Measurements from ENCODE around the gene RNF145. TPM values are rescaled to one million over a fixed set of nuclear protein-coding genes. Genes with fewer than 3 reads are reported as not detected.

RNF145 gene
- total and polyA plus RNA-seq, 10 of the 15 experiments (the other 5 are each of a cell fraction or from before 2014, with no cell fraction given): 9.7 to 58.1 (median 38.2) TPM

DNA sequence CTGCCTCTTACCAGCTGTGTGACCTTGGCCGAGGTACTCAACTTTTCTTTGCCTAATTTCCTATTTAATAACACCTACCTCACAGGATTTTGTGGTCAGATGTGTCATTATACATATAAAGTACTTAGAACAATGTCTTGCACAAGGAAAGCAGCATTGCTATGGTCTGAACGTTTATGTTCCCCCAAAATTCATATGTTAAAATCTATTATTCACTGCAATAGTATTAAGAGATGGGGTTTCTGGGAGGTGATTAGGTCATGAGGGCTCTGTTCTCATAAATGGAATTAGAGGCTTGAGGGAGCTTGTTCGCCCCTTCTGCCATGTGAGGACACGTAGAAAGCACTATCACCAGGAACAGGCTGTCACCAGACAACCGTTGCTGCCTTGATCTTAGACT, 10.9 kb upstream of the RNF145 start (continued):
- TF ChIP-seq, protein P1, sequence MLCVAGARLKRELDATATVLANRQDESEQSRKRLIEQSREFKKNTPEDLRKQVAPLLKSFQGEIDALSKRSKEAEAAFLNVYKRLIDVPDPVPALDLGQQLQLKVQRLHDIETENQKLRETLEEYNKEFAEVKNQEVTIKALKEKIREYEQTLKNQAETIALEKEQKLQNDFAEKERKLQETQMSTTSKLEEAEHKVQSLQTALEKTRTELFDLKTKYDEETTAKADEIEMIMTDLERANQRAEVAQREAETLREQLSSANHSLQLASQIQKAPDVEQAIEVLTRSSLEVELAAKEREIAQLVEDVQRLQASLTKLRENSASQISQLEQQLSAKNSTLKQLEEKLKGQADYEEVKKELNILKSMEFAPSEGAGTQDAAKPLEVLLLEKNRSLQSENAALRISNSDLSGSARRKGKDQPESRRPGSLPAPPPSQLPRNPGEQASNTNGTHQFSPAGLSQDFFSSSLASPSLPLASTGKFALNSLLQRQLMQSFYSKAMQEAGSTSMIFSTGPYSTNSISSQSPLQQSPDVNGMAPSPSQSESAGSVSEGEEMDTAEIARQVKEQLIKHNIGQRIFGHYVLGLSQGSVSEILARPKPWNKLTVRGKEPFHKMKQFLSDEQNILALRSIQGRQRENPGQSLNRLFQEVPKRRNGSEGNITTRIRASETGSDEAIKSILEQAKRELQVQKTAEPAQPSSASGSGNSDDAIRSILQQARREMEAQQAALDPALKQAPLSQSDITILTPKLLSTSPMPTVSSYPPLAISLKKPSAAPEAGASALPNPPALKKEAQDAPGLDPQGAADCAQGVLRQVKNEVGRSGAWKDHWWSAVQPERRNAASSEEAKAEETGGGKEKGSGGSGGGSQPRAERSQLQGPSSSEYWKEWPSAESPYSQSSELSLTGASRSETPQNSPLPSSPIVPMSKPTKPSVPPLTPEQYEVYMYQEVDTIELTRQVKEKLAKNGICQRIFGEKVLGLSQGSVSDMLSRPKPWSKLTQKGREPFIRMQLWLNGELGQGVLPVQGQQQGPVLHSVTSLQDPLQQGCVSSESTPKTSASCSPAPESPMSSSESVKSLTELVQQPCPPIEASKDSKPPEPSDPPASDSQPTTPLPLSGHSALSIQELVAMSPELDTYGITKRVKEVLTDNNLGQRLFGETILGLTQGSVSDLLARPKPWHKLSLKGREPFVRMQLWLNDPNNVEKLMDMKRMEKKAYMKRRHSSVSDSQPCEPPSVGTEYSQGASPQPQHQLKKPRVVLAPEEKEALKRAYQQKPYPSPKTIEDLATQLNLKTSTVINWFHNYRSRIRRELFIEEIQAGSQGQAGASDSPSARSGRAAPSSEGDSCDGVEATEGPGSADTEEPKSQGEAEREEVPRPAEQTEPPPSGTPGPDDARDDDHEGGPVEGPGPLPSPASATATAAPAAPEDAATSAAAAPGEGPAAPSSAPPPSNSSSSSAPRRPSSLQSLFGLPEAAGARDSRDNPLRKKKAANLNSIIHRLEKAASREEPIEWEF (IDR thresholded peaks at IDR 0.05; ENCODE audit: insufficient replicate concordance, low read depth, low read length): no peak
- TF ChIP-seq SIX5 (IDR thresholded peaks at IDR 0.05; ENCODE audit: low read depth, low read length, severe bottlenecking) (no peak), MEF2B (IDR thresholded peaks at IDR 0.05; ENCODE audit: partially characterized antibody, poor library complexity, severe bottlenecking) (no peak), STAT1 (conservative IDR thresholded peaks at IDR 0.05) (no peak), EZH2 (IDR thresholded peaks at IDR 0.05; ENCODE audit: borderline replicate concordance, control insufficient read depth, low read depth, low read length) (no peak)
- TF ChIP-seq, protein P2, sequence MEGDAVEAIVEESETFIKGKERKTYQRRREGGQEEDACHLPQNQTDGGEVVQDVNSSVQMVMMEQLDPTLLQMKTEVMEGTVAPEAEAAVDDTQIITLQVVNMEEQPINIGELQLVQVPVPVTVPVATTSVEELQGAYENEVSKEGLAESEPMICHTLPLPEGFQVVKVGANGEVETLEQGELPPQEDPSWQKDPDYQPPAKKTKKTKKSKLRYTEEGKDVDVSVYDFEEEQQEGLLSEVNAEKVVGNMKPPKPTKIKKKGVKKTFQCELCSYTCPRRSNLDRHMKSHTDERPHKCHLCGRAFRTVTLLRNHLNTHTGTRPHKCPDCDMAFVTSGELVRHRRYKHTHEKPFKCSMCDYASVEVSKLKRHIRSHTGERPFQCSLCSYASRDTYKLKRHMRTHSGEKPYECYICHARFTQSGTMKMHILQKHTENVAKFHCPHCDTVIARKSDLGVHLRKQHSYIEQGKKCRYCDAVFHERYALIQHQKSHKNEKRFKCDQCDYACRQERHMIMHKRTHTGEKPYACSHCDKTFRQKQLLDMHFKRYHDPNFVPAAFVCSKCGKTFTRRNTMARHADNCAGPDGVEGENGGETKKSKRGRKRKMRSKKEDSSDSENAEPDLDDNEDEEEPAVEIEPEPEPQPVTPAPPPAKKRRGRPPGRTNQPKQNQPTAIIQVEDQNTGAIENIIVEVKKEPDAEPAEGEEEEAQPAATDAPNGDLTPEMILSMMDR (IDR thresholded peaks at IDR 0.05 in 2 of 3, conservative IDR thresholded peaks at IDR 0.05 in 1 of 3; ENCODE audit: control insufficient read depth in 2 of 3, extremely low read depth in 1 of 3, insufficient read depth in 1 of 3, low read depth in 3 of 3, low read length in 3 of 3): no peak
